Fibroblast of lung (primary cell): ENCODE data around the gene SPECC1L. TPM values are rescaled to one million over a fixed set of nuclear protein-coding genes. Genes with fewer than 3 reads are reported as not detected.

ENCODE experiments used
- DNase-seq, 2 donors: peaks; one replicate each; pipeline versions ENCODE4 v3.0.0 to v3.0.0-alpha.2; 2010; ENCODE audit warnings: low read depth in 2 of 2
- H2AFZ ChIP-seq: 2 replicates; pipeline ENCODE4 v1.5.1; 2012; ENCODE audit warnings: low read length, control low read depth, inconsistent platforms
- H3K27ac ChIP-seq: 2 replicates; pipeline ENCODE4 v1.5.1; 2011; ENCODE audit warnings: low read length, control low read depth; ENCODE audit not compliant: insufficient read depth
- H3K27me3 ChIP-seq: 2 replicates; pipeline ENCODE4 v1.5.1; 2011; ENCODE audit warnings: mild to moderate bottlenecking, low read length; ENCODE audit not compliant: control insufficient read depth, insufficient read depth
- H3K36me3 ChIP-seq: 2 replicates; pipeline ENCODE4 v1.5.1; 2011; ENCODE audit warnings: low read length; ENCODE audit not compliant: control insufficient read depth, insufficient read depth
- H3K4me1 ChIP-seq: 2 replicates; pipeline ENCODE4 v1.5.1; 2011; ENCODE audit warnings: low read length; ENCODE audit not compliant: control insufficient read depth, insufficient read depth; ENCODE audit errors: extremely low read depth
- H3K4me2 ChIP-seq: 2 replicates; pipeline ENCODE4 v1.5.1; 2011; ENCODE audit warnings: low read length, control low read depth; ENCODE audit not compliant: insufficient read depth; ENCODE audit errors: extremely low read depth
- H3K4me3 ChIP-seq, 4 experiments: fragments of 200-600 bp in 1 of 4; sonication (generic) in 1 of 4; replicated peaks in 1 of 4; 2 replicates each; pipeline ENCODE4 v1.5.1; 2011 to 2016; ENCODE audit warnings: low read length in 4 of 4, low read depth in 3 of 4, mild to moderate bottlenecking in 3 of 4, control low read depth in 2 of 4, inconsistent platforms in 1 of 4, mixed read lengths in 1 of 4; ENCODE audit not compliant: insufficient read depth in 1 of 4; ENCODE audit errors: control extremely low read depth in 1 of 4
- H3K79me2 ChIP-seq: 2 replicates; pipeline ENCODE4 v1.5.1; 2012; ENCODE audit warnings: mild to moderate bottlenecking, low read length, inconsistent platforms; ENCODE audit not compliant: control insufficient read depth, insufficient read depth
- H3K9ac ChIP-seq: 2 replicates; pipeline ENCODE4 v1.5.1; 2011; ENCODE audit warnings: mild to moderate bottlenecking, low read length, control low read depth; ENCODE audit not compliant: insufficient read depth
- H3K9me3 ChIP-seq: 2 replicates; pipeline ENCODE4 v1.5.1; 2012; ENCODE audit warnings: low read depth, low read length; ENCODE audit not compliant: control insufficient read depth, insufficient read depth
- H4K20me1 ChIP-seq: 2 replicates; pipeline ENCODE4 v1.5.1; 2011; ENCODE audit warnings: low read length; ENCODE audit not compliant: control insufficient read depth, insufficient read depth; ENCODE audit errors: extremely low read depth
- CTCF ChIP-seq, 2 donors: IDR thresholded peaks in 1 of 2; conservative IDR thresholded peaks in 1 of 2; 1 replicate in 1 of 2; 2 replicates in 1 of 2; pipeline ENCODE4 v1.5.1; 2011 to 2012; ENCODE audit warnings: low read length in 2 of 2, control low read depth in 1 of 2, inconsistent platforms in 1 of 2, low read depth in 1 of 2, mild to moderate bottlenecking in 1 of 2
- EZH2 ChIP-seq: IDR thresholded peaks from 2 replicates; pipeline ENCODE4 v1.5.1; 2012; ENCODE audit warnings: low read length, control low read depth, mild to moderate bottlenecking; ENCODE audit errors: missing control alignments
- polyA plus RNA-seq, 2 donors: library from polyadenylated mRNA; depleted of rRNA in 1 of 2; stranded (reverse) in 1 of 2; unstranded in 1 of 2; fragments of >200 nt; gene quantifications; 2 replicates each; pipeline ENCODE4 v1.2.1, GENCODE V29; 2011 to 2012; ENCODE audit warnings: missing spikeins in 1 of 2
- total RNA-seq: library from RNA; depleted of rRNA; stranded (reverse); fragments of >200 nt; gene quantifications from 2 replicates; pipeline ENCODE4 v1.2.1, GENCODE V29; 2014

SPECC1L gene
- total and polyA plus RNA-seq, 2 donors (not counting 1 experiment from before 2014, with no cell fraction given) = 40.3 to 46.2 TPM

- peaks cover 20% of the 10 kb centered on the region for H3K4me1 ChIP-seq
- no peaks in the 10 kb centered on the region for H4K20me1 ChIP-seq
- DNase-seq = no peak
Measured at GRCh38 chr22:24411256-24412004, 140.8 kb downstream of the SPECC1L start.

GRCh38 chr22:24412274-24412673 is 141.6 kb downstream of the SPECC1L start:
- no peak for DNase-seq
- Histone ChIP-seq H3K9me3 (no peaks in the 10 kb centered on the region), H4K20me1 (no peaks in the 10 kb centered on the region), H3K9ac (no peak overlapping the region), H2AFZ (no peak overlapping the region), H3K79me2 (no peaks in the 10 kb centered on the region), H3K4me2 (no peak overlapping the region), H3K27ac (no peak overlapping the region), H3K27me3 (no peaks in the 10 kb centered on the region), H3K4me3 (no peak overlapping the region), H3K4me1 (peaks cover 19% of the 10 kb centered on the region), H3K36me3 (peaks cover 17% of the 10 kb centered on the region)
- TF ChIP-seq CTCF (conservative IDR thresholded peaks at IDR 0.05 in 1 of 2, IDR thresholded peaks at IDR 0.05 in 1 of 2; ENCODE audit: low read depth in 1 of 2, low read length in 2 of 2) (no peak), EZH2 (no peak)

More at GRCh38 chr22:24411256-24412004, 140.8 kb downstream of the SPECC1L start:
- no peaks in the 10 kb centered on the region for H3K27me3 ChIP-seq
- no peak overlapping the region for H3K4me2 ChIP-seq
- no peak overlapping the region for H3K27ac ChIP-seq
- H2AFZ ChIP-seq = no peak overlapping the region
- H3K36me3 ChIP-seq = peaks cover 14% of the 10 kb centered on the region
- no peaks in the 10 kb centered on the region for H3K9me3 ChIP-seq
- no peak overlapping the region for H3K9ac ChIP-seq
- TF ChIP-seq CTCF (conservative IDR thresholded peaks at IDR 0.05 in 1 of 2, IDR thresholded peaks at IDR 0.05 in 1 of 2; ENCODE audit: low read depth in 1 of 2, low read length in 2 of 2) (no peak), EZH2 (no peak)
- no peak overlapping the region for H3K4me3 ChIP-seq
- no peaks in the 10 kb centered on the region for H3K79me2 ChIP-seq

- Histone ChIP-seq H3K27ac (no peak overlapping the region), H3K4me2 (no peak overlapping the region), H3K9me3 (no peaks in the 10 kb centered on the region), H3K79me2 (no peaks in the 10 kb centered on the region), H3K36me3 (peaks cover 17% of the 10 kb centered on the region), H3K4me3 (no peak overlapping the region), H3K4me1 (peaks cover 14% of the 10 kb centered on the region), H3K27me3 (no peaks in the 10 kb centered on the region), H2AFZ (no peak overlapping the region), H3K9ac (no peak overlapping the region), H4K20me1 (no peaks in the 10 kb centered on the region)
- TF ChIP-seq EZH2 (no peak), CTCF (conservative IDR thresholded peaks at IDR 0.05 in 1 of 2, IDR thresholded peaks at IDR 0.05 in 1 of 2; ENCODE audit: low read depth in 1 of 2, low read length in 2 of 2) (no peak)
- DNase-seq = no peak
Measured at GRCh38 chr22:24413271-24413670, 142.6 kb downstream of the SPECC1L start.
